ENCODE data around the gene FBXO48. TPM values are rescaled to one million over a fixed set of nuclear protein-coding genes. Genes with fewer than 3 reads are reported as not detected.
A peak's percentile ranks its signal among the peaks of the same experiment; 100 is the strongest.
"Not testable (repeated sequence)": the region's sequence is repeated elsewhere in the genome, so short reads cannot be mapped to it uniquely, and the experiment has no call there.

The FBXO48 gene, protein sequence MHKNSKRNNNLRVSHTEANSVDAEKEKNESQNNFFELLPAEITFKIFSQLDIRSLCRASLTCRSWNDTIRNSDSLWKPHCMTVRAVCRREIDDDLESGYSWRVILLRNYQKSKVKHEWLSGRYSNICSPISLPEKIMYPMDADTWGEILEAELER
- 0.34 and 0.42 TPM in 2 replicates for total RNA-seq

DNA sequence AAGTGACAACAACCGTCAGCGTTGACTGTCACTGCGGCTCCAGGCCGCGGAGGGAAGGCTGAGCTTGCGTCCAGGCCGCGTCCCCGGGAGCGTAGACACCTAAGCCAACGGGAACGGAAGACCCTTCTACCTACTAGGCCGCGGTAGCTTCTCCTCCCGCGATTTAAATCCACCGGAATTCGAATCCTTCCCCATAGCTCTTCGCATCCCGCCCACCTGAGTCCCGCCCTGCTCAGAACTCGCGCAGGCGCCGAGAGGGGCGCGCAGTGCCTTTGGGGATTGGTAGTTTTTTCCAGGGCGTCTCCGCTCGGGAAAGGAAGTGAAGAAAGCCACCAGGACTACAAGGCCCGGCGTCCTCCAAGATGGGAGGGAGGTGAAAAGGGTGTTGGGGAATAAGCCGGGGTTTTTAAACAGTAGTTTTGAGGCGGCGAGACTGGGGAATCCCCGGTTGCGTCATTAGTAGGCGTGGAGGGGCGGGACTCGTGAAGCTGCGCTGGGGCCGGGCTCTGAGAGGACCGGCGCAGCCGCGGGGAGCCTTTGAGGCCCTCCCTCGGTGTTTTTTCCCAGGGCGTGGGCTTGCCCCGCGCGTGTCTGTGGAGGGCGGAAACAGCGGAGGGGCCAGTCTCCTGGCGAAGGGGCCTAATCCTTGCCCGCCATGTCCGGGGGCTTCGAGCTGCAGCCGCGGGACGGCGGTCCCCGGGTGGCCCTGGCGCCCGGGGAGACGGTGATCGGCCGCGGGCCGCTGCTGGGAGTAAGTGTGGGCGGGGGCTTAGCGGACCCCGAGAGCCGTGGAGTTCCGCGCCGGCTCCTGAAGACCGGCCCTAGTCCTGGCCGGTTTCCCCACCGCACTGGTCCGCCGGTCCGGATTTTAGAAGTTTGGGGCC, at the start of gene FBXO48, which contains the start of gene APLF:
Gene FBXO48, minus strand, starts transcription at position 218 of the 884 bp plus-strand sequence. CDS start 2,149 bp downstream, outside the sequence.
Gene APLF, plus strand, starts transcription at position 509 of the 884 bp plus-strand sequence. Its CDS starts 147 bp downstream, at position 656.
- DNase-seq: peak; percentile 99

DNA sequence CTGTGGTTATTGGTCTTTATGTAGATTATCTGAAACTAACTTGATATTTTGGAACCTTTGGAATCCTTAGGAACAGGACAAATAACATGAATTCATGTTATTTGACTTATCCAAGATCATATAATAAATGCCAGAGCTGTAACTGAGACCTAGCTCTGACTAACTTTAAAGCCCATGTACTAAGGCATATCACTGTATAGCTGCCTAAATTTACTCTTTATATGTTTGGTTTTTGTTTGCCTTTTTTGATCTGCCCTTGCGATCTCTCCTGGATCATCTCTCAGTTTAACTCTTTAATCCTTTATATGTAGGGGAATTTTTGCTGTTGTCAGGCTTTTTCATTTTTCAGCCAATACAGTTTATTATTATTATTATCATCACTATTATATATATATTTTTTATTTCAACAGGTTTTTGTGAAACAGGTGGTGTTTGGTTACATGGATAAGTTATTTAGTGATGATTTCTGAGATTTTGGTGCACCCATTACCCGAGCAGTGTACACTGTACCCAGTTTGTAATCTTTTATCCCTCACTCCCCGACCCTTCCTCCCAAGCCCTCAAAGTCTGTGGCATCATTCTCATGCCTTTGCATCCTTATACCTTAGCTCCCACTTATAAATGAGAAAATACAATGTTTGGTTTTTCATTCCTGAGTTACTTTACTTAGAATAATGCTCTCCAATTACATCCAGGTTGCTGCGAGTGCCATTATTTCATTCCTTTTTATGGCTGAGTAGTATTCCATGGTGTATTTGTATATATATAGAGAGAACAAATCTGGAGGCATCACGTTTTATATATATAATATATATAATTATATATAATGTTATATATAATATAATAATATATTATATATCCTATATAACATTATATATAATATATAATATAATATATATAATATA, 49.2 kb upstream of the FBXO48 start:
- no peak for DNase-seq

DNA sequence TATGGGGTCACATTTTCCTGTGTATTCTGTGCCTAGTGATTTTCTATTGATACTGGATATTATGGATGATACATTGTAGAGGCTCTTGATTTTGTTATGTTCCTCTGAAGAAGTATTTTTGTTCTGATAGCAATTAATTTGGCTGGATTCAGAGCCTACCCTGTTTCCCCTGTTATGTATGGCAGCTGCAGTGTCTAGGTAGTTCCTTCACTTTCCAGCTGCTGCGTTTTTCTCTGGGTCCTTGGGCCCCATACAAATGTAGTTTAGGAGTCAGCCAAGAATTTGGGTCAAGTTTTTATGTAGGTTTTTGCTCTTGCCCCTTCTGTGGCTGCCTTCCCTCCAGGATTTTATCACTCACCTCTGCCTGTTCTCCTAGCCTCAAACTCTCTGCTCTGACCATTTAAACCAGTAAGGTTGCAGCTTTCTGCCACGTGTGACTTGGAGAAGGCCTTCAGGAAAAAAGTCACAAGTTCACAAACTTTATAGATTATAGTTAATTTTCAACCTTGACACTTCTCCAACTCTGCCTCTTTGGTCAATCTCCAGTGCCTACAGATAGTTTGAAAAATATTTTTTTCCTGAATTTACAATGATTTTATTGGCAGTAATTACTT, 47.3 kb upstream of the FBXO48 start:
- DNase-seq: no peak

DNA sequence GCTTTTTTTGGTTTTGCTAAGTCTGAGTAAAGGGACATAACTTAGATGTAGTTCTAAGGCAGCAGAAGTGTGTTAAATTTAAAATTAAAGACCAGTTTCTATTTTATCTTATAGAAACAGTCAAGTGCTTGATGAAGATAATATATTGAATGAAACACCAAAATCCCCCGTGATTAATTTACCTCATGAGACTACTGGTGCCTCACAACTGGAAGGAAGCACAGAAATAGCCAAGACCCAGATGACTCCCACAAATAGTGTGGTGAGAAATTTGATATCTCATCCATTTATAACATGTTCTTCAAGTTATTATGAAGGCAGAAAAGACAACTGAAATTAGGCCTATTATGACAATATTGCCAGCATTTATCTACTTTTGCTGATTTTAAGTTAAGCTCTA, 45.9 kb upstream of the FBXO48 start:
- no peak for DNase-seq

DNA sequence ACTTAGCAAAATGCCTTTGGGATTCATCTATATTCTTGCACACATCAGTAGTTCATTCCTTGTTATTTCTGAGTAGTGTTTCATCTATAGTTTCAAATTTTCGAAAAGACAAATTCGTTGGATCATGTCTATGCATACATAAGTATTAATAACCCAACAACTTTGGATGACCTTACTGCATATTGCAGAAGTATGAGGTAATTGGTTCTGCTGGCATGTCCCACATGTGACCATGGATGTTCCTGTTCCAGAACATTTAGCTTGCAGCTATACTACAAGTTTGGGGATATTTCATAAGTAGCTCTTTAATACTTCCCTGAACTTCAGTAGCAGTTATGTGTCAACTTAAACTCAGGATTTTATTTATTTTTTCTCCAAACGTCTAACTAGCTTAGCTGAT, 45.2 kb upstream of the FBXO48 start:
- DNase-seq: no peak

DNA sequence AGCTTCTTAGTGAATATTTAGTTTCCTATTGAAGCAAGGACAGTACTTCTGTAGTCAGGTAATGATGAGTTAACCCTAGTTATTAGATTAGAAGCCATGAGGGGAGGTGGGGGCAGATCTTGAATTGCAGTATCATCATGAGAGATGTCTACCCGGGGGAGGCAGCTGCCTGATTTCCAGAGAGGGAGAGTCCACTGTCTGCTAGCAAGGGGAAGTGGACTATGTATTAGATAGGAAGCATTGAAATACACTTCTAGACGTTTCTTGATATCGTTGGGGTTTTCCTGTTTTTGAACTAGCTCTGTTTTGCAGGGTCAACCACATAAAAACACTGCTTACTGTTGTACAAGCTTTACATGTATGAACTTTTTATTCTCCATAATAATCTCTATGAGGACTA, 39.1 kb upstream of the FBXO48 start:
- no peak for DNase-seq

DNA sequence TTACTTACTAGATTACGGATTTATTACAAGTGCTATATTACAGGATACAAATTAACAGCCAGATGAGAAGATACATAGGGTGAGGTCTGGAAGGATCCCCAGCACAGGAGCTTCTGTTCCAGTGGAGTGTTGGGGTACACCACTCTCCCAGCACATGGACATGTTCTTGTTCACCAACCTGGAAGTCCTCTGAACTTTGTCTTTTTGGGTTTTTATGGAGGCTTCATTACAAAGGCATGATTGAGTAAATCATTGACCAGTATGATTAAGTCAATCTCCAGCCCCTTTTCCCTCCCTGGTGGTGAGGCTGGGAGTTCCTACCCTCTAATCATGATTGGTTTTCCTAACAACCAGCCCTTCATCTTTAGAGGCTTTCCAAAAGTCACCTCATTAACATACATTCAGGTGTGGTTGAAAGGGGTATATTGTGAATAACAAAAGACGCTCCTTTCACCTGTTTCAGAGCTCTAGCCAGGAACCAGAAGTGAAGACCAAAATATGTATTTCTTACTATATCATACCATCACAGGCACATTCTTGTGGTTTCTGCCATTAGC, 38.6 kb upstream of the FBXO48 start:
- no peak for DNase-seq

DNA sequence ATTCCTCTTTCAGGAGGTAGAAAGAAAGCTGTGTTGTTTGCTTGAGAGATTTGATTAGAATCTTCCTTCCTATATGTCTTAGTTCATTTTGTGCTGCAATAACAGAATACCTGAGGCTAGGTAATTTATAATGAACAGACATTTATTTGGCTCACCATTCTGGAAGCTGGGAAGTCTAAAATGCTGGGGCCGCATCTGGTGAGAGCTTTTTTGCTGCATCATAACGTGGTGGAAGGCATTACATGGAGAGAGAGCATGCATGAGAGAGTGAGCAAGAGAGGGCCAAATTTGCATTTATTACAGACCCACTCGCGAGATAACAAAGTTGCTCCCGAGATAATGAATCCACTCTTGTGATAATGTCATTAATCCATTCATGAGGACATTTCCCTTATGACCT, 34.7 kb upstream of the FBXO48 start:
- DNase-seq: no peak

DNA sequence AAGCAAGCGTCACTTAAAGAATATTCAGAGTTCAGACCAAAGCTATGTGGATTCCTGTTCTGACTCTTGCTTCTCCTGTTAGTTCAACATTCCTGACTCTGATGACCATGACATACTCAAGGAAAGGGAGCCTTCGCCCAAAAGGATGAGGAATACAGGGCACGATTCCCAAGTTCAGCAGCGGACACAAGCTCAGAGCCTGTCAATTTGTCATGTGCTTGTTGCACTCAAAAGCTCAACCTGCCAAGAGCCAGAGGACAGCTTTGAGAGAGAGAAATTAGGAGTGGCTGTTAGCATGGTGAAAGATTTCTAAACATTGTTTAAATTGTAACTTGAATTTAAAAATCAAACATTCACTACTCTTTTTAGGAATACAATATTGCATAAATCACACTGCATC, 33.6 kb upstream of the FBXO48 start:
- no peak for DNase-seq

DNA sequence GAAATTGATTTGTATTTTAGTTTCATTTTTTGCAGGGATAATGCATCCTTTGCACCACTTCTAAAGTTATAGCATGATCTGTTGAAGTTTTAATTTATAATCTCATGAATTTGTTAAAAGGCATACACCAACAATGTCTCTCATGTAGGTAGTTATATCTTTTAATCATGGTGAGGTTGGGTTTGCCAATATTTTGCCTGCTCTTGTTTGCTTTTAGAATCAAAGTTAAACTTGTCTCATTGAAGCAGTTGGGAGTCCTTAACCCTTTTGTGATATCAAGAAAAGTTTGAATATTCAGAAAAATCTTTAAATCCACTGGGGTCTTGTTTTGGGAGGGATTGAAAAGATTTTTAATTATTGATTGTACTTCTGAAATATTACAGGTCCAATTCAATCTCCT, 32.0 kb upstream of the FBXO48 start:
- DNase-seq: no peak

DNA sequence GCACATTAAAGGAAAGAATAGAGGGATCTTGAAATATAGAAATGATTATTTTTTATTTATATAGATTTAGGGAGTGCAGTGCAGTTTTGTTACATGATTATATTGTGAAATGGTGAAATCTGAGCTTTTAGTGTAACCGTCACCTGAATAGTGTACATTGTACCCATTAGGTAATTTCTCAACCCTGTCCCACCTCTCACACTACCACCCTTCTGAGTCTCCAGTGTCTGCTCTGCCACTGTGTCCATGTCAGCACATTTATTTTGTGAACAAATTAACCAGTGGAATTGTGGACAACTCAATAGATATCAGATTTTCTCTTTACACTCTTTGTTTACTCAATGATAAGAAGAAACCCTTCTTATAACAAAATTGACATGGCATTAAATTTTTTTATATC, 24.5 kb upstream of the FBXO48 start:
- no peak for DNase-seq

DNA sequence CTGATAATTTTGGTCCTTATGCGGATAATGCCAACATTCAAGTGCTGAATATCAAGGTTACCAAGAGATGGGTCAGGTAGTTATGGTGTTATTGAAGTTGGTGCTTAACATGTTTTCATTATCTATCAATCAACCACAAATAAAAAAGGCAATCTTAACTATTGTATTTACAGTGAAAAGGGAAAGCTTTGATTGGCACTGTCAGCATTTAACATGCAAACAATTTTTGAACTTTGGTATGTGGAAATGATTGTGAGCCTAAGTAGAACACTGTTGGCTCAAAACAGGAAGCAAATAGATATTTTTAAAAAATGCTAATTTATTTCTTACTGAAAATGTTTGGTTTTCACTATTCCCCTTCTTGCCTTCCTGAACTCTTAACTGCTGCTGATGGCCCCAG, 22.2 kb upstream of the FBXO48 start:
- no peak for DNase-seq

DNA sequence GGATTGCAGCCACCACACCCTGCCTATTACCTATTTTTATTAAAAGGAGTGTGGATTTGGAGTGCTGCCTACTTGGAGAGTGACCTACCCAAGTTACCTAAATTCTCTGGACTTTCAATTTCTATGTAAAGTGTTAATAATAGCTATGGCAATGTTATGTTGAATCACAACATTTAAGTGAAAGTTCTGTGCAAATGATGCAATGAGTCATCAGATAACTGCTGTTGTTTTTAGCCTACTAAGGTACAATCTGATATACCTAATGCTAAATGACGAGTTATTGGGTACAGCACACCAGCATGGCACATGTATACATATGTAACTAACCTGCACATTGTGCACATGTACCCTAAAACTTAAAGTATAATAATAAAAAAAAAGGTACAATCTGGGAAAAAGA, 21.5 kb upstream of the FBXO48 start:
- not testable (repeated sequence) for DNase-seq

DNA sequence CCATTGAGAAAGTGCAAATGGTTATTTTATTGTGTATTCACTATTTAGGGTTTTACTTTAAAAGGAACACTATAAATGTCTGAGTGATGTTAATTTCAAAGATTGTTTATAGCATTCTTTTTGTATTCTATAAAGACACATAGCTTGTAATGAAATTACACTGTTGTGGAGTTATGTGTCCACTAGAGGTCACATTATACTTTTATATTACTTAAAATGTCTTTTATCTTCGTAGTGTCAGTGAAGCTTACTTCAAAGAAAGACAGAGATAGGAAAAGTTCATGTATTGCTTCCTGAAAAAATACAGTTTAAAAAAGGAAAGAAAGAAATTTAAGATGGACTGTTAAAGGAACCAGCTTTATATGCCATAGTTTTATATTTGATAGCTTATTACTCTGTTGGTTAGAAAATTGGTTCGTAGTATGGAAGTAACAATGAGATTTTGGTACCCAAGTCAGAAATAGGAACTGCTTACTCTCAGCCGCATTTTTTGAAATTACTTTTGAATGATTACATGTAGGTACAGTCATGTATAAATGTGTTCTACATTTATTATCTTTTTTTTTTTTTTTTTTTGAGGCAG, 20.8 kb upstream of the FBXO48 start:
- DNase-seq: peak; percentile 48

DNA sequence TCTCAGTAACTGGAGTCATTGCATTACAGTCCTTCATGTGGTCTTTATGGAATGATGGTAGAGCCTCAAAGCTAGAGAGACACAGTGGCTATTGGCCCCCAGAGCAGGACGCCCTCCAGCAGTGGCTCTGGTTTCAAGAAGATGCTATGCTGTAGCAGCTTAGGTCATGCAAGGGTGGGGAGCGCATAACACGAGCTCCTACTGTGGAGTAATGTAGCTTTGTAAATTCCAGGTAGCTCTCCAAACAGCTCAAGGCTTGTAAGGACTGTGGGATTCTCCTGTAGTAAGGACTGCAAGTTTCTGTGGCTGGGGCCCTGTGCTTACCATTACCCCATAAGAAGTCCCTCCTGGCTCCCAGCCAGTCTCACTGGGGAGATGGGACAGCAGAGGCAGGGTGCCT, 15.9 kb upstream of the FBXO48 start:
- DNase-seq: no peak

DNA sequence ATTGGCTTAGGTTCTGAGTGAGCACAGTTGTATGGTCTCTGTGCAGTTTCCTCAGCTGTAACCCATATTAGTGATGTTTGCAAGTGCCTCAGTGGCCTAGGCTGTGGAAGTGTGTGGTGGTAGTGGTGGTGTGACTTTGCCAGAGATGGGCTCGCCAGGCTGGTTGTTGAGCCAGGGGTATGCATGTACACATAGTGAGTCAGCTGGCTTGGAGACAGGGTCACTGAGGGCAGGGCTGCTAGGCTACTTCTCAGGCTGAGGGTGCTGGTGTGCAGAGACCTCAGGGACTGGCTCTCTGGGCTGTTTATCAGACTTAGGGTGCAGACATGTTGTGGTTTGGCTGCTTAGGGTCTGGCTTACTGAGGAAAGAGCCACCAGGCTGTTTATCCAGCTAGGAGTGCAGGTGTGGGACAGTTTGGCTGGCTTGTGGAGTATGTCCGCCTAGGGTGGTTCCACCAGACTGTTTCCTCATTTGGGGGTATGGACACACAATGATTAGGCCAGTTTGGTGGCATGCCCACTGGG, 15.3 kb upstream of the FBXO48 start:
- DNase-seq: no peak

DNA sequence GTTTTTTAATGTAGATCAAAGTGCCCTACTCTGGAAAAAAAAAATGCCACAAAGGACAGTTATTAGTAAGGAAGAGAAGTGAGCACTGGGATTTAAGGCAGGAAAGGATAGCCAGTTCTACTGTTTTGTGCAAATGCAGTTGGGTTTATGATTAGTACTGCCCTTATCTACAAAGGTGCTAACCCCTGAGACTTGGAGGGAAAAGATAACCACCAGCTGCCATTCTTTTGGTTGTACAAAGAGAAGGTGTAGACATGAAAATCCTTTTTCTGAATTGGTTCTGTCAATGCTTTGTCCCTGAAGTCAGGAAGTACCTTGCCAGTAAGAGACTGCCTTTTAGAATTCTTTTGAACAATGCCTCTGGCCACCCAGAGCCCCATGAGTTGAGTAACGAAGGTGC, 11.6 kb upstream of the FBXO48 start:
- DNase-seq: no peak

DNA sequence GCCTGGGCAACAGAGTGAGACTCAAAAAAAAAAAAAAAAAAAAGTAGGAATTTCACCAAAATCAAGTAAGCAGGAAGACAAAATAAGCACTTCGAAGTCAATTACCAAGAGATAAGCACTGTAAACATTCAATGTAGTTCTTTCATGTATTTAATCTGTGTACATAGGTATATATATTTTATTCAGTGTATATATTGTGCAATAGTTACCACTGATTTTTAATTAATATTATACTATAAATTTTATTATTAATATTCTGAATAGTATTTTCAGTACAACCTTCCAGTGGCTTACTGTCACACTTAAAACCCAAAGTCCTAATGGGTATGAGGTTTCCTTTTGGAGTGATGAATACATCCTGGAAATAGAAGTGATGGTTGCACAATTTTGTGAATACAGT, 9.4 kb upstream of the FBXO48 start:
- DNase-seq: no peak

DNA sequence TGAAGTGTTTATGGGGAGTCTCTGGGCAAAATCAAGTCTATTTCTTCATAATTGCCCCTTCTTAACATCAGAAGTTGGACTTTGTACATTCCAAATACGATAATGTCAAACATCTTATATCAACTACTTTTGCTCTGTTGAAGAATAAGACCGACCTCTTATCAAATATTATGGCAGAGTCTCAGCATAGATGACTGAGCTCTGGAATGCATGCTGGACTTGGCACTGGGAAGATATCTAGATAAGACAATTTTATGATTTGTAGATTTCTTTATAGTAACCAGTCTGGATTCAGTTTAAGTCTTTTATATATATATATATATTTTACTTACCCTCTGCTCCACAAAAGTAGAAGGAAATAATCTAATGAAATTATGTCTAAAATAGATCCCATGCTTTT, 8.5 kb upstream of the FBXO48 start:
- DNase-seq: no peak

DNA sequence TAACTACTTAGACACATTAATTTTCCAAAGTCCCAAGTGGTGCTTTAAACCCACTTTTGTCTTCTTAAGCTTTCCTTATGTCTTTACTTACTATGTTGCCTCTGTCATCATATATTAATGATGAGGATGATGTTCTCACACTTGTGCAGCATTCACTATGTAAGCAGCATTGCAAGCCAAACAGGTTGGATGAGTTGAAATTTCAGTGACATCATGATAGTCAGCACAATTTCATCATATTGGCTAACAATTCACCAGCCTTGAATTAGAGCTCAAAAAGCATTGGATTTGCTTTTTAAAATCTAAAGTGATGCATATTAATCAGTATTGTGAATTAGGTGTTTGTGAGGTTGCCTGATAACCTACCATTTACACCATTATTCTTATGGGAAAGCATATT, 8.0 kb upstream of the FBXO48 start:
- DNase-seq: no peak

DNA sequence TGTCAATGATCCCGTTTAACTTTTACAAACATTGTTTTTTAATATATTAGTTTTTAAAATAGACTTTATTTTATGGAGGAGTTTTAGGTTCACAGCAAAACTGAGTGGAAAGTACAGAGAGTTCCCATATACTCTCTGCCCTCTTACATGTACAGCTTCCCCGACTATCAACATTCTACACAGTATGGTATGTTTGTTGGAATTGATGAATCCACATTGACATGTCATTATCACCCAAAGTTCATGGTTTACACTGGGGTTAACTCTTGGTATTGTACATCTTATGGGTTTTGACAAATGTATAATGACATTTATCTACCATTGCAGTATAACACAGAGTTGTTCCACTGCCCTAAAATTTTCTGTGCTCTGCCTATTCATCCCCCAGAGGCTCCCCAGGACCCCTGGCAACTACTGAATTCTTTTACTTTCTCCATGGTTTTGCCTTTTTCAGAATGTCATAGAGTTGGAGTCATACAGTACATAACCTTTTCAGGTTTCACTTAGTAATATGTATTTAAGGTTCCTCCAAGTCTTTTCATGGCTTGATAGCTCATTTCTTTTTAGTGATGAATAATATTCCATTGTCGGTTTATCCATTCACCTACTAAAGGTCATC, 5.8 kb upstream of the FBXO48 start:
- no peak for DNase-seq
